Measurements from ENCODE around the gene OR14I1.

GRCh38 chr1:248691567-248692155, 10.9 kb downstream of the OR14I1 start:
- no peak for TF ChIP-seq CTCF (conservative IDR thresholded peaks at IDR 0.05; ENCODE audit: low read length)
- TF ChIP-seq EZH2phosphoT487 (IDR thresholded peaks at IDR 0.05; ENCODE audit: borderline replicate concordance, low read depth, low read length): no peak

Measured in OCI-LY7 (cell line).